Smooth muscle cell (in vitro differentiated cells): Measurements from ENCODE around the gene HSD17B7. TPM values are rescaled to one million over a fixed set of nuclear protein-coding genes. Genes with fewer than 3 reads are reported as not detected.

Source experiments
- DNase-seq: peaks from one replicate; lab custom pipeline; 2025; ENCODE audit not compliant: unreplicated experiment; lab: John Stamatoyannopoulos, UW
- H2AFZ ChIP-seq: fragments of 200-600 bp; sonication (generic); 2 replicates; pipeline ENCODE4 v1.6.0; 2016; ENCODE audit warnings: antibody characterized with exemption, low read depth, mild to moderate bottlenecking
- H3F3A ChIP-seq: fragments of 200-600 bp; sonication (generic); 2 replicates; pipeline ENCODE4 v1.6.0; 2017; ENCODE audit warnings: antibody characterized with exemption, low read depth
- H3K27ac ChIP-seq: fragments of 200-600 bp; sonication (generic); 2 replicates; pipeline ENCODE4 v1.5.1; 2016; ENCODE audit warnings: low read depth, mild to moderate bottlenecking
- H3K27me3 ChIP-seq: fragments of 200-600 bp; sonication (generic); 2 replicates; pipeline ENCODE4 v1.6.1; 2016; ENCODE audit warnings: low read depth, mild to moderate bottlenecking
- H3K36me3 ChIP-seq: fragments of 200-600 bp; sonication (generic); 2 replicates; pipeline ENCODE4 v1.5.1; 2016; ENCODE audit warnings: low read depth
- H3K4me1 ChIP-seq: fragments of 200-600 bp; sonication (generic); 2 replicates; pipeline ENCODE4 v1.5.1; 2016; ENCODE audit warnings: low read depth
- H3K4me2 ChIP-seq: fragments of 200-600 bp; sonication (generic); 2 replicates; pipeline ENCODE4 v1.6.0; 2016; ENCODE audit warnings: mild to moderate bottlenecking
- H3K4me3 ChIP-seq: fragments of 200-600 bp; sonication (generic); 2 replicates; pipeline ENCODE4 v1.5.1; 2016; ENCODE audit warnings: mild to moderate bottlenecking
- H3K79me2 ChIP-seq: fragments of 200-600 bp; sonication (generic); 2 replicates; pipeline ENCODE4 v1.6.0; 2016; ENCODE audit warnings: low read depth, mild to moderate bottlenecking
- H3K9ac ChIP-seq: fragments of 200-600 bp; sonication (generic); 2 replicates; pipeline ENCODE4 v1.6.0; 2016; ENCODE audit warnings: low read depth
- H3K9me3 ChIP-seq: fragments of 200-600 bp; sonication (generic); replicated peaks from 2 replicates; pipeline ENCODE4 v1.5.1; 2016; ENCODE audit warnings: low read depth
- H4K20me1 ChIP-seq: fragments of 200-600 bp; sonication (generic); 2 replicates; pipeline ENCODE4 v1.6.0; 2016; ENCODE audit warnings: low read depth
- CTCF ChIP-seq: fragments of 200-600 bp; sonication (generic); IDR thresholded peaks from 2 replicates; pipeline ENCODE4 v1.5.1; 2017; ENCODE audit warnings: borderline replicate concordance, mild to moderate bottlenecking, antibody characterized with exemption; ENCODE audit not compliant: insufficient read depth, poor library complexity, severe bottlenecking
- WGBS: methylation state at CpG from one replicate; pipeline ENCODE4 v1.1.7; 2016; ENCODE audit warnings: low lambda C conversion rate; 5-methylcytosine and 5-hydroxymethylcytosine counted together
- polyA plus RNA-seq: library from polyadenylated mRNA; unstranded; fragments of >200 nt; fragmentation: Nextera tagmentation; extraction: Ambion mirVana; gene quantifications from 2 replicates; pipeline ENCODE4 v1.2.1, GENCODE V29; 2016
- total RNA-seq: library from RNA; depleted of rRNA; stranded (reverse); fragments of >200 nt; gene quantifications from 2 replicates; pipeline ENCODE4 v1.2.3, GENCODE V29; 2014

The HSD17B7 gene
- total and polyA plus RNA-seq, 2 experiments from 2014 or later, result 12.4 to 18.9 TPM

DNA sequence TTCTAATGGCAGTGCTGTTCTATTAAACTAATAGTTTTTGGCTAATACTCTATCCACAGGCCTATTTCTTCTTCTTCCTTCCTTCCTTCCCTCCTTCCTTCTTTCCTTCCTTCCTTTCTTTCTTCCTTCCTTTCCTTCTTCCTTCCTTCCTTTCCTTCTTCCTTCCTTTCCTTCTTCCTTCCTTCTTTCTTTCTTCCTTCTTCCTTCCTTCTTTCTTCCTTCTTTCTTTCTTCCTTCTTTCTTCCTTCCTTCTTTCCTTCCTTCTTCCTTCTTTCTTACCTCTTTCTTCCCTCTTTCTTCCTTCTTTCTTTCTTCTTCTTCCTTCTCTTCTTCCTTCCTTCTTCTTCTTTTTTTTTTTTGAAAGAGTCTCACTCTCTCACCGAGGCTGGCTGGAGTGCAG is 38.8 kb downstream of the HSD17B7 start:
- no peaks in the 10 kb centered on the region for H3K9me3 ChIP-seq
- H2AFZ ChIP-seq, result no peak overlapping the region
- no peaks in the 10 kb centered on the region for H3K79me2 ChIP-seq
- WGBS, result 95% methylated on average over 1 of the region's 1 CpG
- no peak overlapping the region for H3K4me3 ChIP-seq
- H3F3A ChIP-seq, result no peaks in the 10 kb centered on the region
- H4K20me1 ChIP-seq, result no peaks in the 10 kb centered on the region
- H3K27ac ChIP-seq, result no peak overlapping the region
- peaks cover 13% of the 10 kb centered on the region for H3K27me3 ChIP-seq
- H3K36me3 ChIP-seq, result no peaks in the 10 kb centered on the region
- no peak for DNase-seq
- no peak overlapping the region for H3K9ac ChIP-seq
- no peaks in the 10 kb centered on the region for H3K4me1 ChIP-seq
- H3K4me2 ChIP-seq, result no peak overlapping the region
- no peak for TF ChIP-seq CTCF

DNA sequence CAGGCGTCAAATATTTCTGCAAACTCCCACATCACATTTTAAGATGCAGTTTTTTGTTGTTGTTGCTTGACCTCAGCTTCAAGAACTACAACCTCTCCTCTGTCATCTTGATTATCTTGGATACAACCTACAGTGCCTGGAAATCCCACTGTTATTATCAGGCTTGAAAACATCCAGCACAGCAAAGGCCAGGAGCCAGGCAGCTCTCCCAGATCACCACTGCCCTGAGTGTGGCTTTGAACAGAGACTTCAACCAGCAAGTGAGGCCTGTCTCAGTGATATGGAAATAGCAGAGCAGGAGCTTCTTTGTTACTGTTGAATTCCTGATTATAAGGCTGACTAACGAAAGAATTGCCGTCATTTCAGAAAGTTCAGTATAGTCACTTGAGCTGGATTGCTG is 42.0 kb downstream of the HSD17B7 start:
- DNase-seq, result no peak
- H4K20me1 ChIP-seq, result no peaks in the 10 kb centered on the region
- H3K4me1 ChIP-seq, result no peaks in the 10 kb centered on the region
- H3K79me2 ChIP-seq, result no peaks in the 10 kb centered on the region
- no peak overlapping the region for H3K9ac ChIP-seq
- H3K27me3 ChIP-seq, result peaks cover 13% of the 10 kb centered on the region
- H3K4me2 ChIP-seq, result no peak overlapping the region
- 61% methylated on average over 3 of the region's 3 CpGs for WGBS
- no peak overlapping the region for H3K4me3 ChIP-seq
- no peaks in the 10 kb centered on the region for H3K9me3 ChIP-seq
- H3K36me3 ChIP-seq, result no peaks in the 10 kb centered on the region
- H3F3A ChIP-seq, result no peaks in the 10 kb centered on the region
- no peak overlapping the region for H3K27ac ChIP-seq
- TF ChIP-seq CTCF, result no peak
- no peak overlapping the region for H2AFZ ChIP-seq

GRCh38 chr1:162835157-162835899 is 44.8 kb downstream of the HSD17B7 start:
- Histone ChIP-seq H3K4me2 (no peak overlapping the region), H3K9me3 (peaks cover 6% of the 10 kb centered on the region), H3K4me3 (no peak overlapping the region), H2AFZ (no peak overlapping the region), H3K4me1 (no peaks in the 10 kb centered on the region), H3K27me3 (no peaks in the 10 kb centered on the region), H3F3A (no peaks in the 10 kb centered on the region), H3K36me3 (no peaks in the 10 kb centered on the region), H3K9ac (no peak overlapping the region), H4K20me1 (no peaks in the 10 kb centered on the region), H3K27ac (no peak overlapping the region), H3K79me2 (no peaks in the 10 kb centered on the region)
- DNase-seq, result no peak
- WGBS, result 80% methylated on average over 3 of the region's 3 CpGs
- no peak for TF ChIP-seq CTCF

DNA sequence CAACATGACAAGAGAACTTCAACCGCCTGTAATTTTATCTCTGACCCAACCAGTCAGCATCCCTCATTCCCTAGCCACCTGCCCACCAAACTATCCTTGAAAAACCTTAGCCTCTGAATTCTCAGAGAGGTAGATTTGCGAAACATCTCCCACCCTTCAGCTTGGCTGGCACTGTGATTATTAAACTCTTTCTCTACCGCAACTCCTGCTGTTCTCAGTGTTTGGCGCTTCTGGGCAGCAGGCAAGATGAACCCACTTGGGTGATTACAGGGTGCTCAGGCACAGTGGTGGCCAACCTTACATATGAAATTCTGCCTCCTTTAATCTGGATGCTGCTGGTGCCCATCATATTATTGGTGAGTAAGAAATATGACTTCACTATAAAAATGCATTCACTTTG is 48.4 kb downstream of the HSD17B7 start:
- TF ChIP-seq CTCF, result no peak
- 86% methylated on average over 4 of the region's 4 CpGs for WGBS
- Histone ChIP-seq H4K20me1 (no peaks in the 10 kb centered on the region), H3K4me1 (no peaks in the 10 kb centered on the region), H3F3A (no peaks in the 10 kb centered on the region), H3K79me2 (no peaks in the 10 kb centered on the region), H2AFZ (no peak overlapping the region), H3K4me3 (no peak overlapping the region), H3K4me2 (no peak overlapping the region), H3K9me3 (peaks cover 6% of the 10 kb centered on the region), H3K27me3 (no peaks in the 10 kb centered on the region), H3K9ac (no peak overlapping the region), H3K27ac (no peak overlapping the region), H3K36me3 (no peaks in the 10 kb centered on the region)
- DNase-seq, result no peak
